Stimulated activated CD4-positive, alpha-beta T cell treated with anti-CD3 and anti-CD28 coated beads, Interleukin-12 subunit alpha, Interleukin-12 subunit beta, amount 100 ng/mL, for 24 hours (primary cell): ENCODE data around the gene RALGPS1.
"Not testable (repeated sequence)": the region's sequence is repeated elsewhere in the genome, so short reads cannot be mapped to it uniquely, and the experiment has no call there.

Experiments used
- DNase-seq, 2 experiments: peaks; one replicate each; pipeline ENCODE4 v3.0.0-alpha.2; 2020; ENCODE audit warnings: low read depth in 2 of 2

The RALGPS1 gene

DNA sequence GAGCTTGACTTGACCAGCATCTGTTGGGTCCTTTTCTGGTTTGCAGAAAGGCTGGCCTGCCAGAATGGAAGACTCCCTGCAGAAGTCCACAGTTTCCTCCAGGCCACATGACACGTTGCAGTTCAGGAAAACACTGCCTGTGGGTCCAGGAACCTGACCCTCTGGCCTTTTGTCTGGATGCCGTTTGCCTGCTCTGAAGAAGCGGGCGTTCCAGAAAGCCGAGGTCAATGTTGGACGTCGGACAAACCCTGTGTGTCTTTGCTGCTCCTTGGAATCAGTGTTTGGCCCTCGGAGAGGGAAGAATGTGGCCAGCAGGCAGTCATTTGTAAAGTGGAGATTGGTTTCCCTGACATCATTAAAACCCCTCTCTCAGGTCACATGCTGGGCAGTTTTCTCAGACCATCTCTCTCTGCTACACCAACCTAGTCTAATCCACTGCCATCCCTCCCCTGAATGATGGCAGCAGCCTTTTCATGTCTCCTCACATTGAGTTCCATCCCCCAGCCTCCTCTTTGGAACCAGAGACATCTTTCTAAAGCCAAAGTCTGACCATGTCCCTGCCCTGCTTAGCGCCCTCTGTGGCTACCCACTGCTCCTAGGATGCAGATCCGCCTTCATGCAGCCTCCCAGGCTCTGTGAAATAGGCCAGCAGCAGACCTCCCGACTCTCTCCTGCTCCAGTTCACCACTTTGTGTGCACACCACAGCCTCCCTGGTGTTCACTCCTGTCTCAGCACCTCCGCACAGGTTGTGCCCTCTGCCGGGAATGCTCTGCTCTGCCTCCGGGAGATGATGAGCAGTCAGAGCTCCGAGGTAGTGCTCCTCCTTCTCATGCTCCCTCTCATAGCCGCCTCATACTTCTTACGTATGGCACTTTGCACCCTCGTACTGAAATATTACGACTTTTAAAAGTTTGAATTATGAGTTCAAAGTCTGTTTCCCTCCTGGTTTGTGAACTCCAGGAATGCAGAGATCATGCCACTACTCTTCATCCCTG is 75.6 kb downstream of the RALGPS1 start:
- DNase-seq: no peak

DNA sequence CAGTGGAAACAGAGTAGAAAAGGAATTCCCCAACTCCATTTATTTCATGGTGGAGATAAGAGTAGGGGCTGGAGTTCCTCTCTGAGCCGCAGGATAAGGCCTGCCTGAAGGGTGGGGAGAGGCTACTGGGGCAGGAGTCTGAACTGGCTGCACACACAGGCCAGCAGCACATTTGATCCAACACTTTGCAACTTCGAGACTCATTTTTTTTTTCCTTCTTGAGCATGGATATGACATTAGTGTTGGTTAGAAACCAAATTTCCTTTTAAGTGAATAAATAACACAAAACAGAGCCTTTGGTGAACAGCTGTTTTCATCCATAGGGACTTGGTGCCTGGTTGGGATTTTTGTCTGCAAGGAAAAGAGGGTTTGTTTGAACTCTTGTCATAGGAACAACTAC is 76.6 kb downstream of the RALGPS1 start:
- DNase-seq: no peak

DNA sequence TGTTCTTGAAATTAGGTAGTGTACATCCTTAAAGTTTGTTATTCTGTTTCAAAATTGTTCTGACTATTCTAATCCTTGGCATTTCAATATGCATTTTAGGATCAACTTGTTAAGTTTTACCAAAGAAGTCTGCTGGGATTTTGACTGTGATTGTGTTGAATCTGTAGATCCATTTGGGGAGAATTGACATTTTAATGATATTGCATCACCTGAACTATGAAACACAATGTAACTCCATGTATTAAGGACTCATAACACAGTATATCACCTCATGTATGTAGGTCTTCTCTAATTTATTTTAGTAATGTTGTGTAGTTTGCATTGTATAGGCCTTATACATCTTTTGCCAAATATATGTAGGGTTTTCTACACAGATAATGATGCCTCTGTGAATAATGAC is 77.8 kb downstream of the RALGPS1 start:
- DNase-seq: no peak

DNA sequence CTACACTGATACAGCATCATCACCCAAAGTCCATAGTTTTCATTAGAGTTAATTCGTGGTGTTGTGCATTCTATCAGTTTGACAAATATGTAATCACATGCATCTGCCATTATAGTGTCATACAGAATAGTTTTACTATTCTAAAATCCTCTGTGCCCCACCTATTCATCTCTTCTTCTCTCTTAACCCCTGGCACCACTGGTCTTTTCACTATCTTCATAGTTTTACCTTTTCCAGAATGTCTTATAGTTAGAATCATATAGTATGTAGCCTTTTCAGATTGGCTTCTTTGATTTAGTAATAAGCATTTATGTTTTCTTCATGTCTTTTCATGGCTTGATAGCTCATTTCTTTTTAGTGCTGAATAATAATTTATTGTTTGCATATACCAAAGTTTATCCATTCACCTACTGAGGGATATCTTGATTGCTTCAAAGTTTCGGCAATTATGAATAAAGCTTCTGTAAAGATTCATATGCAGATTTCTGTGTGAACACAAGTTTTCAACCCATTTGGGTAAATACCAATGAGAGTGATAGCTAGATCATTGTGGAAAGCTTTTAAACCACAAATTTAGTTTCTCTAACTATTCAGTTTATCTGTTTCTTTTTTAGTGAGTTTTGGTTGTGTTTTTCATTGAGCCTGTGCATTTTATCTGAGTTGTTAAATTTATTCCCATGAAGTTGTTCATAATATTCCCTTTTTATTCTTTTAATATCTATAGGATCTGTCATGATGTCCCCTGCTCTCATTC is 84.9 kb downstream of the RALGPS1 start:
- no peak for DNase-seq

DNA sequence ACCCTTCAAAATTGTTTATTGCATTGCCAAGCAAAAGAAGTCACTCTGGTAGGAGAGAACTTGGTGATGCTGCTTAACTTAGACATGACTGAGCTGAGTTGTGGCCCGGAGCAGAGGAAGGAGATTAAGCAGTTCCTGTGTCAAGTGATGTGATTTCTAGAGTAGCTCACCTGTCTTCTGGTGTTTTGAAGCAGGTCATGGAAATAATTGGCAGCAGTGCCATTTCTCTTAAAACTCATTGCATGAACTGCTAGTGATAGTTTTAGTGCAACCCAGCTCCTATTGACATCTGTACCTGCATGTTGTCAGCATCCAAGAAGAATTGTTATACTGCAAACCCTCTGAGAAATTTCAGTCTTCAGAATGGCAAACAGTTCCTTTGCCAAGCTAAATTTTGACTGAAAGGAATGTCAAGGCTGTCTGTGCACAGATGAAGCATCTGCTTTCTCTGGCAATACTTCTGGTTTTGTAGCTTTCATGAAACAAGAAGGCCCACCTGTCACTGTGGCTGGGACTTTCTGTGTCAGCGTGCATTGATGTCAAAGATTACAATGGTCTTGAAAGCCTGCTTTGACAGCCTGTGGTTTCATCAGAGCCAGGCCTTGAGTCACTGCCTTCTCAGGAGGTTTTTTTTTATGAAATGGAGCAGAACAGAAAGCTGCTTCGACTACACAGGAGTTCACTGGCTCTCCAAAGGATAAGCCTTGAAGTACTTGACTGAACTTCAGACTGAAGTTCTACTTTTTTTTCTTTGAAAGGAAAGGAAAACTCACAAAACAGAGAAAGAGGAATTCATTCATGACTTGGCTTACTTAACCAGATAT is 90.6 kb downstream of the RALGPS1 start:
- DNase-seq: peak; percentile 55 to 59

DNA sequence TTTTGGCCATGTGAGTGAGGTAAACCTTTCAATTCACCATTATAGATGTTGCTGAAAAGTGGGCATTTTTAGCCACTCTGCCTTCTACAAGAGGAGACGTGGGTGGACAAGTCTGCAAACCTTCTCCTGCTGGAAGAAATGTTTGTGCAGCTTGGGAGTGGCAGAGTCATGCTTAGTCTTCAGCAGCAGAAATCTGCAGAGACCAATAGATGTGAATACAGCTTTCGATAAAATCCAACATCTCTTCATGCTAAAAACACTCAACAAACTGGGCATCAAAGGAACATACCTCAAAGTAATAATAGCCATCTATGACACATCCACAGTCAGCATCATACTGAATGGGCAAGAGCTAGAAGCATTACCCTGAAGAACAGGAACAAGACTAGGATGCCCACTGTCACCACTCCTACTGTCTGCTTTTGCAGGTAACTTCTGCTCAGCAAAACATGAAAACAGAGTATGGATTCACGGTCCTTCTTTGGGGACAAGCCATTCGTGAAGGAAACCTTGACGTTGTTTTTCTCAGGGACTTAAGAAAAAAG is 91.3 kb downstream of the RALGPS1 start:
- no peak for DNase-seq

DNA sequence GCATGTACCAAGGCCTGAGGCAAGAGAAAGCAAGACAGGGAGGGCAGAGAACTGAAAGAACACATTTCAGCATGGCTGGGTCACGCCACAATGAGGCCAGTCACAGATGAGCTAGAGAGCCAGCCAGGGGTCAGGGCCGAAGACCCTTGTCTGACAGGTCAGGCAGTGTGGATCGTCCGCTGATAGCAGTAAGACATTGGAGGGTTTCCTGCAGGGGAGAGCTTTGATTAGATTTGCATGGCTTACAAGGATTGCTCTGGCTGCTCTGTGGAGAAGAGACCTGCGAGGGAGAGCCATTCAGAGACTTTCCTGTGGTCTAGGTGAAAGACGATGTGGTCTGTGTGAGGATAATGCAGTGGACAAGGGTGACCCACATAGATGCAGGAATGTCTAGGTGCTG is 93.1 kb downstream of the RALGPS1 start:
- no peak for DNase-seq

DNA sequence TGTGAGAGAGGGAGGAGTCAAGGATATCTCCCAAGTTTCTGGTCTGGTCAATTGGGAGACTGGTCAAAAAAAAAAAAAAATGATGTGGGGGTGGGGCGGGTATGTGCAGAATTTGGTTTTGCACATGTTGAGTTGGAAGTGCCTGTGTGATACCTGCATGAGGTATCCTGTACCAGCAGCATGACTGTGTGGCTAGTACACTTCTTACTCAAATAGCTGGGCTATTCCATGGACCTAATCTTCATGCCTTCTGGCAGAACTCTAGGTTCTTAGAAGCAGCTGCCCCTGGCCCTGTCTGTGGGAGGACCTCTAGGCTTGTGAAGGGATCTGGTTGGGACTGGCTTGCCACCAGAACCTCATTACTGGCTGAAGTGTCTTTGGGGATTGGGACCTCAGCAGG is 93.5 kb downstream of the RALGPS1 start:
- DNase-seq: no peak

DNA sequence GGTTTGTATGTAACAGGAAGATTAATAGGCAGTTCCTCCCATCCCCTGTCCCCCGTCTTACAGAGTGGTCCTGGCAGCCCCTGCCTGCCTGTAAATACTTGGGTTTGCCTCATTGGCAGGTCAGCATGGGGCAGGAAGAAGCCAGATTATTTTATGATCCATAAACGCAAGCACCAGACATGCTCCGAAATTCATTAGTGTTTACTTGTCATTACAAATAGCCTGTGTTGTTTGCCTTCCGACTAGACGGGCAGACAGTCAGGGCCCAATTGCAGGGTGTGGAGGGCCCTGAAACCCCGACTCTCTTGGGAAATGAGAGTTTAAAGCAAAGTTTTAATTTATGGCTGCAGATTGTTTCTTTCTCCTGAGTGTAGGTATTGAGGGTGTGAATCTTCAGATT is 97.2 kb downstream of the RALGPS1 start:
- no peak for DNase-seq

DNA sequence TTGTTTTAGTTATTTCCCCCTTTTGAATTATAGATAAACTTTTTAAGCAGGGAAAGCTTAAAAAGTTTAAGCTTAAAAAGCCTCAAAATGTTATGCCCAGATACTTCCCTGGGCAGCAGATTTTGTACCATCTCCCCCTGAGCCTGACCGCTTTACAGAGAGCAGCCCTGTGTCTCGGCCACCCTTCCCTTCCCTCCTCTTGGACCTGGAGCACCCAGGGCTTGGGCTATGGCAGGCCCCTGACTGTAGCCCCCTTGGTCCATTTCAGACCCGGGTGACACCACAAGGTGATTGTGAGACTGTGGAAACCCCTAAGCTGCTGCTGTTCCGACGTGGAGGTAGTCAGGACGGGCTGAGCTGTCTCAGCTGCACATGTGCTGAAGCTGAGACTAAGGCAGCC is 97.7 kb downstream of the RALGPS1 start:
- DNase-seq: no peak

DNA sequence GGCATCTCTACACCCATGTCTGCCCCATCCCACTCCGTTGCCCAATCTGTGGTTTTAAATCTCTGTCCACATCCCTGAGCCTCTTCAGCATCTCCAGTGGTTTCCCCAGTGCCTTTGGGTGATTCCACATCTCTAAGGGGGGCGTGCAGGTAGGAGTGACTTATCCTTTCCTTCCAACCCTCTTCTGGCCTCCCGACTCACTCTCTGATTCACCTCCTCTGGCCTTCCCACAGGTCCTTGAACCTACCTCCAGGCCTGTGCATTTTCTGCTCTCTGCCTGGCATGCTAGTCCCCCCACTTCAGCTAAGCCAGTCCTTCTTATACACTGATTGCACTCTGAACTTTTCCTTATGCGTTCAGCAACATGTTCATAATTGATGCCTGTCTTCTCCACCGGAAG is 99.0 kb downstream of the RALGPS1 start:
- DNase-seq: no peak

DNA sequence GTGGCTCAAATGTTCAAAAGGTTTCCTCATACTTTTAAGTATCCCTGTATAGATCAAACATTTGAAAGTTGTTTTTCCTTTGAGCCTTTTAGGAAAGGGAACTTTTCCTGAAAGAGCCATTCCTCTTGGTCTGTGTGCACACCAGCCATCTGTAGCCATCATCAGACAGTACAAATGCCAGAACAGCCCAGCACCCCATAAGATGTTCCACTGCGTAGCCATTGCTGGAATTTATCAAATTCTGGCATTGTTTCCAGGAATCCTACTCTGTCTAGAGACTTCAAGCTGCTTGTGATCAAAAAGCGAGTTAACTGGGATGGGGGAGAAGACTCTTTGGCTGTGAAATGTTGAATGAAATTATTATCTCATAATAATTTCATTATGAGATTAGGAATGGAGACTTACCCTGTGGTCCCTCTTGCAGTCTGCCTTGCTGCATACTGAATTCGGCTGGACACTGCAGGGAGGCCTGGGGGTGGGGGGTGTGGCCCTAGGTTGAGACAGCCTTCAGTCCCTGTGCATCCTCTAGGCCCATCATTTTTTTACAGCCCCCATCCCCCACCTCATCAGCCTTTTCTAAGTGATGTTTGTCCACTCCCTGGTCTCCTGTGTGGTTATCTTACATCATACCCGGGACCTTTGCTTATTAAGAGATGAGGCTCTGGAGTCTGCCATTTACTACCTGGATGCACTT is 99.8 kb downstream of the RALGPS1 start:
- no peak for DNase-seq

DNA sequence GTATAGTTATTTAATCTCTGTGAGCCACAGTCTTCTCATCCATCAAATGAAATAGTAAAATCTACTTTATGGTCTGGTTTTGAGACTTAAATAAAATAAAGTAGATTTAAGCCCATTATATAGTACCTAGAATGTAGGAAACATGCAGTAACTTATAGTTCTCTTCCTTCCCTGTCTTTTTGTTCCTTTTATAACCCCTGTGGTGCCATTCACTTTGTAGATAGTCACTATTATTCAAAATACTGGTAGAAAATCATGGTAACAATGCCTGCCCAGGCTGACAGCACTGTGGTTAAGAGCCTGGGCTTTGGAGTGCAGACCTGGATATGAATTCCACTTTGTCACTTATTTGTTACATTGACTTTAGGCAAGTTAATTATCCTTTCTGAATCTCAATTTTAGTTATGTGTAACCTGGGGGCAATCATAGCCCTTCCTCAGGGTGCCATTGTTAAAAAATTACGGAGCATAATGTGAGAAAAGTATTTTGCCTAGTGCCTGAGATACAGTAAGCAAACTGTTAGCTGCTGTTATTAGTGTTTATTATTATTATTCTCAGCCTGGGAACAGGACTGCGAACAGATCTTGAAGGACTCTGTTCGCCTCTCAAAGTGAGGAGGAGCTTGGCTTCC is 100.4 kb downstream of the RALGPS1 start:
- DNase-seq: no peak

DNA sequence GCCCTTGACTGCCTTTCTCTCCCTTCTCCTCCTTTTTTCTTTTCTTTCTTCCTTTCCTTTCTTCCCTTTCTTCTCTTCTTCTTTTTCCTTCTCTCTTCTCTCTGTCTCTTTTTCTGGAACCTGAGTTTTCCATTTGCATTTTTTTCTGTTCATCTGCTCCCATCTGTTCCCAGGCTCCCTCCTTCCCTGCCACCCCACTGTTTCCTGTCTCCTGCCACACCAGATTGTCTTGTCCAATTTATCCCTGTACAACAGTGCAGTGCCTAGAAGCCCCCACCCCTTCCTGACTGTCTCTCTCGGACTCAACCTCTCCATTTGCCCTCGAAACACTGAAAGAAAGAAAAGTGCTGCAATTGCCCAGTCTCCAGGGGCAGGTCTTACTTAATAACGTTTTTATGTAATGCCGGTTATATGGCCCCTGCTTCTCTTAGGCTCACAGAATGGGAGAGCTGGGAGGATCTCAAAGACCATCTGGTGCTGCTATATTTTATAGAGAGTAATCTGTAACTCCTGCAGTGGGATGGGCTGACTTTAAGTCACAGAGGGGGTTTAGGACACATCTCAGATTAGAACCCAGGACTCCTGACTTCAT is 101.4 kb downstream of the RALGPS1 start:
- no peak for DNase-seq

DNA sequence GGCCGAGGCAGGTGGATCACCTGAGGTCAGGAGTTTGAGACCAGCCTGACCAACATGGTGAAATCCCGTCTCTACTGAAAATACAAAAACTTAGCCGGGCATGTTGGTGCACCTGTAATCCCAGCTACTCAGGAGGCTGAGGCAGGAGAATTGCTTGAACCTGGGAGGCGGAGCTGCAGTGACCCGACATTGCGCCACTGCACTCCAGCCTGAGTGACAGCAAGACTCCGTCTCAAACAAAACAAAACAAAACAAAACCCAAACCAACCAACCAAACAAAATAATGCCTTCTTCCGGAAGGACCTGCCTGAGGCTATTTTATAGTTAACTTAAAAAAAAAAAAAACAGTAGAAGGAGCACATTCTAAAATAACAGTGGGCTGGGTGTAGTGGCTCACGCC is 103.4 kb downstream of the RALGPS1 start:
- not testable (repeated sequence) for DNase-seq

DNA sequence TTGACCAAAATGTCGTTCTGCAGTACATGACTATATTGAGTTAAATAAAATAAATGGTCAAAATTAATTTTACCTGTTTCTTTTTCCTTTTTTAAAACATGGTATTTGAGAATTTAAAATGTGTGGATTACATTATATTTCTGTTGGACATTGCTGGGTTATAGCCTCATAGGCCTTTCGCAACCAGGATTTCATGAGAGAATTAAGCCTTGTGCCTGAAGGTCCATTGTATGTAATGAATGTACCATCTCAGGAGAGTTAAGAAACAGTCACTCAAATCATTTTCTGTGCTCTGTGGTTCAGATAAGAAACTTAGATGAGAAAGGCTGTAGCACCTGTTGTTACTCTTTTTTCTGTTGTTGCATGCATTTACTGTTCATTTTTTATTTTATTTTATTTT is 104.4 kb downstream of the RALGPS1 start:
- DNase-seq: no peak

DNA sequence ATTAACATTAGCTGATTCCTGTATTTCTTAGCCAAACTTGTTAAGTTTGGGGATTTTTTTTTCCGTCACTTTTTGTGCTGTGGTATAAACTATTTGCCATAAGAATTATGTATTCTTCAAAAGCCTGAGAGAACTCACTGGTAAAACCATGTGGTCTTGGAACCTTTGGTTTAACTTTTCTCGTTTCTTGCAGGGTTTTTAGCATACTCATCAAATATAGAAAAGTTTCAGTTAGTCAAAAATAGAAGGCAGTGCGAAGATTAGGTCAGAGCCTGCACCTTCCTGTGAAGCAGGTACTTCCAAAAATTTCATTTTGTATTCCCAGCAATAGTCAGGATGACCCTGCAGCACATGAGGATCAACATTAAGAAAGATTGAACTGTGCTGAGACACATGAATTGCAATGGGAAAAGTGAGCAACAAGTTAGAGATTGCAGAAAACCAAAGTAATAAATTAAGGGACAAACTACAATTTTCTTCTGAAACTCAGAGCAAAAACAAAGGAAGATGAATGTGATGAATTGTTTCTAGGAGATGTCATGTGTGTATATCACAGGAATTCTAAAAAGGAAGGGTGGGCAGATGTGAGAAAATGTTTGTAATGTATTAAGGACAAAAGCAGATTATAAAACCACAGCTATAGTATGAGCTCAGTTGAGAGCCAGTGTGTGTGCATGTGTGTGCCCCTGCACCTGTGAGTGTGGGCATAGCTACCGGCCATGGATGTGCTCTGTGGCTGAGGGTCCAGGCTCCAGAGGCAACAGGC is 105.6 kb downstream of the RALGPS1 start:
- no peak for DNase-seq

DNA sequence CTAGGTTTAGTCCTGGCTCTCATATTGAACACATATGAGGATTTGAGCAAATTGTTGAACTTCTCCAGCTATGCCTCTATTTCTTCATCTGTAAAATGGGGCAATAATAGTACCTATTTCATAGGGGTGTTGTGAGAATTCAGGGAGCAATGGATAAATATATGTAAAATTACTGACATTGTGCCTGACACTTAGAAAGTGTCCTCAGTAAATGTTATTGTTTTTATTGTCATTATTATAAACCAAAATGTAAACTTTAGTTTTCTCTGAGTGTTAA is 106.2 kb downstream of the RALGPS1 start:
- DNase-seq: no peak

DNA sequence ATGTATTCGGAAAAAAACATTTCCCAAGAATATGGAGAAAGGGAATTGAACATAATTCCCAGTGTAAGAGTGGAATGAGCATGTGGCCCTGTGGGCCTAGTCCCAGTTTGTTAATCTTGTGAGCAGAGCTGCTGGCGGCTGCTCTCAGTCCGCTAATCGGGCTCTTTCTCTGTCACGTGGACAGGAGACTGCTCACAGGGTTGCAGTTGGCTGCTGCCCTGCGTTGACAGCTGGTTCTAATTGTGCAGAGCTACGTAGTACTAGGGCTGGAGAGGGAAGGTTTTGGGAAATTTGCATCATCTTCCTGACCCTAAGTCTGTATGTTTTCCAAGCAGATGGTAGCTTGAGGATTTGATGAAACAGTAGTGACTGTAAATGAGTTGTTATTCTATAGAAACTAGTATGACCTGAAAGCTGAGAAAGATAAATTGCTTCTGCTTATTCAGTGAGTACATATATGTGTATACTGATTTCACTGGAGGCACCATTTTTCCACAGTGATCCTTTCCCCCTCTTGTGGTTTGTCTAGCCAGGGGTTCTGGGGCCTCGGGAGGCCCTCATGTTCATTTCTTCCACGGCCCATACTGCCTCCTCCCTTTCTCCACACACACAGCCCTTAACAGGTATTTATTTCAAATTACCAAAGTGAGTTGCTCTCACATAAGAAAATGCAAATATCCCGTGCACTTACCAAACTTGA is 107.2 kb downstream of the RALGPS1 start:
- DNase-seq: no peak
